H1 (cell line): Measurements from ENCODE around the gene GRIFIN. TPM values are rescaled to one million over a fixed set of nuclear protein-coding genes. Genes with fewer than 3 reads are reported as not detected.

Experiments used
- ATF2 ChIP-seq: IDR thresholded peaks from 2 replicates; pipeline ENCODE4 v1.6.1; 2012; ENCODE audit warnings: low read length, inconsistent platforms
- EP300 ChIP-seq, 2 experiments: IDR thresholded peaks; 1 replicate in 1 of 2; 2 replicates in 1 of 2; pipeline ENCODE4 v1.6.1; 2011 to 2012; ENCODE audit warnings: low read depth in 2 of 2, low read length in 2 of 2, mild to moderate bottlenecking in 2 of 2, borderline replicate concordance in 1 of 2, inconsistent platforms in 1 of 2, moderate library complexity in 1 of 2
- GTF2F1 ChIP-seq: IDR thresholded peaks from 2 replicates; pipeline ENCODE4 v1.6.1; 2012; ENCODE audit warnings: low read depth, low read length, improper control_type of control experiment, borderline replicate concordance
- NANOG ChIP-seq: IDR thresholded peaks from 2 replicates; pipeline ENCODE4 v1.6.1; 2011; ENCODE audit warnings: low read length, low read depth, mild to moderate bottlenecking, inconsistent platforms; ENCODE audit not compliant: insufficient read depth, poor library complexity, severe bottlenecking
- NRF1 ChIP-seq: IDR thresholded peaks from 2 replicates; pipeline ENCODE4 v1.6.1; 2011; ENCODE audit warnings: mild to moderate bottlenecking, low read depth, low read length, improper control_type of control experiment
- PHF8 ChIP-seq: fragments of 200-600 bp; sonication (generic); conservative IDR thresholded peaks from 2 replicates; pipeline ENCODE4 v1.7.1; 2012; ENCODE audit warnings: low read depth, mild to moderate bottlenecking, inconsistent platforms, low read length, moderate library complexity
- SRF ChIP-seq: IDR thresholded peaks from 2 replicates; pipeline ENCODE4 v1.6.1; 2011; ENCODE audit warnings: mild to moderate bottlenecking, low read depth, low read length, moderate library complexity
- YY1 ChIP-seq: IDR thresholded peaks from 2 replicates; pipeline ENCODE4 v1.6.1; 2011; ENCODE audit warnings: low read depth, mild to moderate bottlenecking, low read length
- polyA plus RNA-seq, 7 experiments: library from polyadenylated mRNA; depleted of rRNA in 3 of 7; stranded (reverse) in 5 of 7; unstranded in 2 of 7; fragments of >200 nt in 5 of 7; fragments of 200-250 nt in 2 of 7; gene quantifications; 1 replicate in 5 of 7; 2 replicates in 1 of 7; 4 replicates in 1 of 7; pipeline versions ENCODE4 v1.2.1 to v1.2.3, GENCODE V29; 2011 to 2013; ENCODE audit warnings: missing spikeins in 2 of 7, mixed read lengths in 2 of 7
- total RNA-seq: library from RNA; stranded (reverse); fragmentation: NEBNext Ultra II Directional; extraction: Animal tissue kit (Norgen Biotek cat#: 25700); gene quantifications from 2 replicates; pipeline ENCODE4 v1.2.1, GENCODE V29; 2021
- TF ChIP-seq, protein P1 (sequence below), 3 experiments: IDR thresholded peaks; 1 replicate in 2 of 3; 2 replicates in 1 of 3; pipeline versions ENCODE4 v1.5.1 to v1.6.1; 2011; ENCODE audit warnings: low read length in 3 of 3, mild to moderate bottlenecking in 3 of 3, inconsistent platforms in 2 of 3, low read depth in 1 of 3, moderate library complexity in 1 of 3; ENCODE audit not compliant: insufficient read depth in 1 of 3; ENCODE audit errors: control extremely low read depth in 1 of 3
- TF ChIP-seq, protein P2 (sequence below): IDR thresholded peaks from 2 replicates; pipeline ENCODE4 v1.6.1; 2012; ENCODE audit warnings: inconsistent platforms

GRIFIN gene
- total and polyA plus RNA-seq, 2 of the 8 experiments (the other 6 are each of a cell fraction or from before 2014, with no cell fraction given), result not detected

DNA sequence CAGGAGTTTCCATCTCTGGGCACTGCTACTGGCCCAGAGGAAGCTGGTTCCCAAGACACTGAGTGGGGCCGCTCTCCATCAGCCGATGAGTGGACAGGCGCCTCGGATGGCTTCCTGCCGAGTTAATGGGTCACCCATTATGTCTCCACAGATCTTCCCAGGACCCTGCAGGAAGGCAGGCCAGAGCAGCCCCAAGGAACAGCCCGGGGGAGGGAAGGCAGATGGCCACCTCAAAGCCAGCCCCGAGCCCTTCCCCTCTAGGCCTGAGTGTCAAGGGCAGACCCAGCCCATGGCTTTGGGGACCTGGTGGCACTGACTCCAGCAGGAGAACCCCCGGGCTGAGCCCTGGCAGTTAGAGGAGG is 40.0 kb upstream of the GRIFIN start (continued):
- TF ChIP-seq, protein P1, sequence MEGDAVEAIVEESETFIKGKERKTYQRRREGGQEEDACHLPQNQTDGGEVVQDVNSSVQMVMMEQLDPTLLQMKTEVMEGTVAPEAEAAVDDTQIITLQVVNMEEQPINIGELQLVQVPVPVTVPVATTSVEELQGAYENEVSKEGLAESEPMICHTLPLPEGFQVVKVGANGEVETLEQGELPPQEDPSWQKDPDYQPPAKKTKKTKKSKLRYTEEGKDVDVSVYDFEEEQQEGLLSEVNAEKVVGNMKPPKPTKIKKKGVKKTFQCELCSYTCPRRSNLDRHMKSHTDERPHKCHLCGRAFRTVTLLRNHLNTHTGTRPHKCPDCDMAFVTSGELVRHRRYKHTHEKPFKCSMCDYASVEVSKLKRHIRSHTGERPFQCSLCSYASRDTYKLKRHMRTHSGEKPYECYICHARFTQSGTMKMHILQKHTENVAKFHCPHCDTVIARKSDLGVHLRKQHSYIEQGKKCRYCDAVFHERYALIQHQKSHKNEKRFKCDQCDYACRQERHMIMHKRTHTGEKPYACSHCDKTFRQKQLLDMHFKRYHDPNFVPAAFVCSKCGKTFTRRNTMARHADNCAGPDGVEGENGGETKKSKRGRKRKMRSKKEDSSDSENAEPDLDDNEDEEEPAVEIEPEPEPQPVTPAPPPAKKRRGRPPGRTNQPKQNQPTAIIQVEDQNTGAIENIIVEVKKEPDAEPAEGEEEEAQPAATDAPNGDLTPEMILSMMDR (IDR thresholded peaks at IDR 0.05; ENCODE audit: control extremely low read depth in 1 of 3, insufficient read depth in 1 of 3, low read depth in 1 of 3, low read length in 3 of 3), result no peak
- TF ChIP-seq YY1 (no peak), NANOG (no peak), SRF (no peak), GTF2F1 (no peak), NRF1 (no peak), ATF2 (no peak), PHF8 (no peak), EP300 (IDR thresholded peaks at IDR 0.05; ENCODE audit: borderline replicate concordance in 1 of 2, low read depth in 2 of 2, low read length in 2 of 2) (no peak)
- TF ChIP-seq, protein P2, sequence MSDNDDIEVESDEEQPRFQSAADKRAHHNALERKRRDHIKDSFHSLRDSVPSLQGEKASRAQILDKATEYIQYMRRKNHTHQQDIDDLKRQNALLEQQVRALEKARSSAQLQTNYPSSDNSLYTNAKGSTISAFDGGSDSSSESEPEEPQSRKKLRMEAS, result no peak
